CD4-positive, alpha-beta T cell treated with Interleukin-4 for 4 hours (primary cell): ENCODE results near the gene TP53I3.
"Not testable (repeated sequence)": the region's sequence is repeated elsewhere in the genome, so short reads cannot be mapped to it uniquely, and the experiment has no call there.

Experiments used
- DNase-seq: peaks from one replicate; pipeline ENCODE4 v3.0.0-alpha.2; 2020

Gene TP53I3, protein sequence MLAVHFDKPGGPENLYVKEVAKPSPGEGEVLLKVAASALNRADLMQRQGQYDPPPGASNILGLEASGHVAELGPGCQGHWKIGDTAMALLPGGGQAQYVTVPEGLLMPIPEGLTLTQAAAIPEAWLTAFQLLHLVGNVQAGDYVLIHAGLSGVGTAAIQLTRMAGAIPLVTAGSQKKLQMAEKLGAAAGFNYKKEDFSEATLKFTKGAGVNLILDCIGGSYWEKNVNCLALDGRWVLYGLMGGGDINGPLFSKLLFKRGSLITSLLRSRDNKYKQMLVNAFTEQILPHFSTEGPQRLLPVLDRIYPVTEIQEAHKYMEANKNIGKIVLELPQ

DNA sequence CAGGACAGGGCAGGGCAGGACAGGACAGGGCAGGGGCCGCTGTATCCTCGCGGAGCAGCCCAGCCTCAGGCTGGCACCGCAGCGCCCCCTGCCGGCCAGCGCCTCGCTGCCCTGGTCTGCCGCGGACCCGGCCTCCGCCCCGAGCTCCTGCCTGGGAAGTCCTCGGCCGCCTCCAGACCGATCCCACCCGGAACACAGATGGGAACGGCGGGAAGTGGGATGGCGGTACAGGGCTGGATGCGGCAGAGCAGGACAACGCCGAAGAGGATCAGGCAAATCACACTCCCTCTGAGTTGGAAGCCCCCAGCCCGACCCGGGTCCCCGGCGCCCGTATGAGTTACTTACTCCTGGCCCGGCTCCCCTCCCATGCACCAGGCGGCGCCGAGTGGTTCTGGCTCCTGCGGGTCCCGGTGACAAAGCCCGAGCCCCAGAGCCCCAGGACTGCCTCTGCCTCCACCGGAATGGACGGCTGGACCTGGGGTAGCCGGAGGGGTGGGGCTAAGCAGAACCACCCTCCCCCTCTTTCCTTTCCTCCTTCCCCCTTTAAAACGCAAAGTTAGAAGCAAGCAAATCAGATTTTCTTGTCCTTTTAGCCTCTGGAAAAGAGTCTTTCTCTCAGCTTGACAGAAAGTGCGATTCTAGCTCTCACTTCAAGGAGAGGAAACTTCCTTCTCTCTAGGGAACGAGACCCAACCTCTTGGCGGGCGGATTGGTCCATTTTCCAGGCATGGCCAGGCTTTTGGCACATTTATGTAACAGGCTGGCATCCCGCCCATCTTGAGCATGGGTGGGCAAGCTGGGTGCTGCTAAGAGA, at the start of gene TP53I3:
TP53I3 (minus strand) TSS at position 449 of the 814 bp plus-strand sequence. CDS start 508 bp downstream, outside the sequence.
- peak; percentile 63 for DNase-seq

DNA sequence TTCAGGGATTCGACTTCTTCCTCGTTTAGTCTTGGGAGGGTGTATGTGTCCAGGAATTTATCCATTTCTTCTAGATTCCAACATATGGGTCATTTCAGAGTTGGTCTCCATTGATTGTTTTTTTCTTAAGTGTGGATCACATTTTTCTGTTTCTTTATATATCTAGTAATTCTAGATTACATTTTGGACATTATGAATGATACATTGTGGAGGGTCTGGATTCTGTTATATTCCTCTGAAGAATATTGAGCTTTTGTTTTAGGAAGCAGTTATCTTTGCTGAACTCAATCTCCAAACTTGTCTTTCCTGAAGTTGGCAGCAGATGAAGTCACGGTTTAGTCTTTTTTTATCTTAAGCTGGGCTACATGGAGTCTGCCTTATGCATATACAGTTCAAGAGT, 47.9 kb upstream of the TP53I3 start:
- DNase-seq: no peak

DNA sequence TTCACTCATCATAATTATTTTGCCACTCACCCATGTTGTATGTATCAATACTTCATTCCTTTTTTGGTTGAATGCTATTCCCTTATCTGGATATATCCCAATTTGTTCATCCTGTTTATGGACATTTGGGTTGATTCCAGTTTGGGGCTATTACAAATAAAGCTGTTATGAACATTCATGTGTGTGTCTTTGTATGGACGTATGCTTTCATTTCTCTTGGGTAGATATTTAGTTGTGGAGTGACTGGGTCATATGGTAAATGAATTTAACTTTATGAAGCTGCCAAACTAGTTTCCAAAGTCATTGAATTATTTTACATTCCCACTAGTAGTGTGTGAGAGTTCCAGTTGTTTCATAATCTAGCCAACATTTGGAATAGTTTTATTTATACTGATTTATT, 41.3 kb upstream of the TP53I3 start:
- no peak for DNase-seq

DNA sequence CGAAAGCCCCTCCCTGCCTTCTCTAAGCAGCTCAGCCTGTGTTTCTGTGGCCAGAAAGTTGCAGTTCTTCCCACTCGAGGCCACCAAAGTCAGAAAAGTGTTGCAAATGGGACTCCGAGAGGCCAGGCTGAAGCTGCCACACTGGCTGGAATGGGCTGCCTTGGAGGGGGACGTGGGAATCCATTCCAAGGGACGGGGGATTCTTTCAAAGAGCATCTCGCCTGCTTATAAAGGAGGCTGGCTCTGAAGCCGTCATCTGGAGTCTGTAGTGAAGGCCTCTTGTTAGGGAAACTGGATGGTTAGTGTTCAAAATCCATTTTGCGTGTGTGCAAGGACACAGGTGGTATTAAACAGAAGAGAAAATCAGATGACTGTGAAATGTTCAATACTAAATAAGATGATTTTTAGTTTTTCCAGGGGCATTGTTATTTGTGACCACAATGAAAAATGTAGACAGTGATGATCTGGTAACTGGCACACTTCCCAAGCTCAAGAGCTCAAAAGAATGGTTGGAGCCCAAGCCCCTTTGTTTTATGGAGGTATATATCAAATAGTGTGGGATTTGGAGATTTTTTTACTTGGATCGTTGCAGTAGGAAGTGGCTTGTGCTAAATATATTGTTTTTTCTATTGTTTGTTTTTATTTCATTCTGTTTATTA, 39.4 kb upstream of the TP53I3 start:
- DNase-seq: no peak

DNA sequence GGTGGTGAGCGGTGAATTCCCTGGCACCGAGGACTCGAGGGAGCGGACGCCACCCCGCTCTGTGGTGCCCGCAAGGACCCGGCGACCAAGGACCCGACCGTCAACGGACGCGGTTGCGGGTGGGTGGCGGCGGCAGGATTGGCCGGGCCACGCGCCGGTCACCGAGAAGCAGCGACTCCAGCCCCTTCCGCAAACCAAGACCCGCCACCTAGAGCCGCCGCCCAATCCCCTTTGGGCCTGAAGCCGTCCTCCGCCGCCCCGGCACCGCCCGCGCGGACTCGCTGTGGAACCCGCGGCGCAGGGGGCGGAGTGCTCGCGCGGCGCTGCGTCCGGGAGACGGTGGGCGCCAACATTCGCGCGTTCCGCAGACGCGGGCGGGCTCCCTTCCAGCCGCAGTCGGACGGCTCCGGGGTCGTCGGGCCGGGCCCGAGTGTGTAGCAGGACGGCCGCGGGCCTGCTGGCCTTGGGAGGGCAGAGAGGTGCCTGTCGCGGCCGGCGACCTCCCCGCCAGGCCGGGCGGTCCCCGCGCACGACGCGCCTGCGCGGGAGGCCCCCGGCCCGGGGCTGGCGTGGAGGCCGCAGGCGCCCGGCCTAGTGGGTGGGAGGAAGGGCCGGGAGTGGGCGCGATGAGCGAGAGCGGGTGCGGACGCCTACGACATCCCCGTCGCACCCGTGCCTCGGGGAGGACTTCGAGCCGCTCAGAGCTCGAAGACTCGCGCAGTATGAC, 38.7 kb upstream of the TP53I3 start, which contains the start of the genes FAM228B and PFN4:
FAM228B (plus strand) TSS at position 275 of the 727 bp plus-strand sequence. CDS start 893 bp downstream, outside the sequence.
PFN4 (minus strand) TSS at position 140 of the 727 bp plus-strand sequence. CDS start 799 bp downstream, outside the sequence.
- DNase-seq: peak; percentile 56

DNA sequence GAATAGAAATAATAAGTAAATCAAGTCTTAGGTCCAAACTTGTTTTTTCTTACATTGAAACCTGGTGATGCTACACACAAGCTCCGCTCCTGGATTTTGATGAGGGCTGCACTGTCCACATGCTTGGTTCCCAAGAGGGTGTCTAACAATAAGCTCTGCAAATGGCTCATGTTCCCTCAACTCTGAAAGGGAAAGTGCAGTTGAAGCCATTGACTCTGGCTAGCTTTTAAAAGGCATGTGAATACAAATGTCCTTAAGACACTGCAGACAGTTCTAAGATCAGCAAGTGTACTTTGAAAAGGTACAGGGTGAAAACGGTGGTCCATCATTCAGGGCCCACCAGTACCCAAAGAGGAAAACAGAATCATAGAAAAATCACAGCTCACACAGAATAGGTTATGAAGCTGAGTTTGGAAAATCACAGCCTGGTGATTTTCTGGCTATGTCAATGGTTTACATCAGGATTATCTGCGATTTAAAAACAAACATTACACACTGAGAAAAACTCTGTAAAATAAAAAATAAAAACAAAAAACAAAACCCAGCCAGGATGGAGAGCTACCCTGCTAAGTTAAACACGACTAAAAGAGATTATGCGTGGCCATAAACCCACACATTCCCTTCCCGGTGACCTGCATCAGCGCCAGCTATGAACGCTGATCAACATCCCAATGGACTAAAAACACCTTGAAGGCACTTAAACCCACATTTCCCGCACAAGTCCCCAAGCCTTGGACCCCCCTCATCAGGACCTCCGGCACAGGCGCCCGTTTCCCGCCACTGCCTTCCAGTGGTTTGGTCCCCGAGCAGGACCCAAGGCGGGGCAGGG, 37.9 kb upstream of the TP53I3 start:
- DNase-seq: no peak

DNA sequence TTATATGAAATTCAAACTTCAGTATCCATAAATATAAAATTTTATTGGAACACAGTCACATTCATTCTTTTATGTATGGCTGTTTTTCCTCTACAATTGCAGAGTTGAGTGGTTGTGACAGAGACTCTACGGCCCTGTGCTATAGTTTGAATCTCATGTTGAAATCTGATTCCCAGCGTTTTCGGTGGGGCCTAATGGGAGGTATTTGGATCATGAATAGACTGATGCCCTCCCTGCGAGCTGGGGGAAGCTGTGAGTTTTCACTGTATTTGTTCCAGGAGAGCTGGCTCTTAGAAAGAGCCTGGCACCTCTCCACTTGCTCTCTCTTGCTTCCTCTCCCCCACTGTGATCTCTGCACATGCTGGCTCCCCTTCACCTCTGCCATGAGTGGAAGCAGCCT, 36.8 kb upstream of the TP53I3 start:
- no peak for DNase-seq

DNA sequence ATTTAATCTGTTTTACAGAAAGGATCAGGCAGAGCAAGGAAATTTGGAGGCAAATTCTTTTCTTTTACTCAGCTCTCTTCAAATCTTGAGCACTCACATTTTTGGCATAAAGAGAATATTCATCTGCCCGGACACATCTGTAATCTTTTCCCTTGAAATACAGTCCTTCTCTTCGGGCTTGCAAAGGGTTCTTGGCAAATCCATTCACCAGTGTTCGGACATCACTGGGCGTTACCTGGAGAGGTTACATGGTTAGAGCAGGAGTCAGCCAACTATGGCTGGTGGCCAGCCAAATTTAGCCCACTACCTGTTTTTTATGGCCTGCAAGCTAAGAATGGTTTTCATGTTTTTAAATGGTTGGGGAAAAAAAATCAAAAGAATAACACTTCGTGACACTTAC, 36.4 kb upstream of the TP53I3 start:
- DNase-seq: no peak

DNA sequence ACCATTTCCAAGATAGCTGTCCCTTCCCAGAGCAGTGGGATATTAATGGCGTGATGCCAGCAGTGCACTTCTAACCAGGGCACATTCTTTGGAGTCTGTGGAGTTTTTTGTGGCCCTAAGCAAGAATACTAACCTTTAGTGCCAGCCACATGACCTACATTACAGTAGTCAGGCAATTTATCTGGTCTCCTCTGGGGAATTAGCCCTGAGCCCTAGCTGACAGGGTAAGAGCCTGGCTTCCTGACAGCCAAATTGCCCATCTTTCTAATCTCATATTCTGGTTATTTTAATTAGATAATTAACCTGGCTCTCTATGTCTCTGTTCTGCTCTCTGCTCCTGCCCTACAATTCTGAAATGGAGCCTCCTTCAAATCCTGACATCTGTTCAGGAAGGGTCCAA, 33.3 kb upstream of the TP53I3 start:
- DNase-seq: no peak

DNA sequence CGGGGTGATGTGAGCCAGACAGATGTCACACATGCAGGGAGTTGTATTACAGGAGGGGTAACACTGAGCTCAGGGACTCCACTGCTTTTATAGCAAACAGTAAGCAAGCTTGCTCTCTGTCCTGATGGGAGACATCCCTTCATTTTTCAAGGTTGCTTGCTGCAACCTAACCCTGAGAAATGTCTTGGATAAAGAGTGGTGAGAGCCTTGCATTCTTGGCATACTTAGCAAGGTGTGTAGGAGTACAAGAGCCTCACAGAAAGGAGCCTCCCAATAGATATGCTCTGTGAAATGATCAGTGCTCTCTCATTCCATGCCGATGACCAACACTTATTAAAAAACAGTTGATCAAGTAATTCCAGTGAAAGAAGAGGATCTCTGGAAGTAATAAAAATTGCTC, 30.4 kb upstream of the TP53I3 start:
- no peak for DNase-seq

DNA sequence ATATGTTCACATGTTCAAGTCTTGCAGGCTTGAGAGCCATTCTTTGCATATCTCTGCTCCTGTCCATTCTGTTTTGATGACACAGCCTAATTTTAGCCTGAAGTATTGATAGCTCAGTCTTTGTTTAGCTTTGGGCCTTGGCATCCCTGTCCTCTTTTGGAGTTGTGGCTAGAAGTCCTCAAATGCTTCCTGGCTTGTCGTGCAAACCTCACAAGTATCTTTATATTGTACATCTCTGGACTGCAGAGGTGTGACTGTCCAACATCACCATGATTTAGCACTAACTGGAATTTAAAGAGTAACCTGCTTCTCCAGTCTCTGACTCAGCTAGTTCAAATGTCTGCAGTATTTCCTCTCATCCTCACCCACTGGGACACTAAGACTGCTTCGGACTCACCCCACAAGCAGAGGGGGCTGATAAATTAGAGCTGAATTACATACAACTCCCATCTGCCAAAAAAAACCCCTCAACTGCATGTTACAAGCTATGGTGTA, 26.8 kb upstream of the TP53I3 start:
- no peak for DNase-seq

DNA sequence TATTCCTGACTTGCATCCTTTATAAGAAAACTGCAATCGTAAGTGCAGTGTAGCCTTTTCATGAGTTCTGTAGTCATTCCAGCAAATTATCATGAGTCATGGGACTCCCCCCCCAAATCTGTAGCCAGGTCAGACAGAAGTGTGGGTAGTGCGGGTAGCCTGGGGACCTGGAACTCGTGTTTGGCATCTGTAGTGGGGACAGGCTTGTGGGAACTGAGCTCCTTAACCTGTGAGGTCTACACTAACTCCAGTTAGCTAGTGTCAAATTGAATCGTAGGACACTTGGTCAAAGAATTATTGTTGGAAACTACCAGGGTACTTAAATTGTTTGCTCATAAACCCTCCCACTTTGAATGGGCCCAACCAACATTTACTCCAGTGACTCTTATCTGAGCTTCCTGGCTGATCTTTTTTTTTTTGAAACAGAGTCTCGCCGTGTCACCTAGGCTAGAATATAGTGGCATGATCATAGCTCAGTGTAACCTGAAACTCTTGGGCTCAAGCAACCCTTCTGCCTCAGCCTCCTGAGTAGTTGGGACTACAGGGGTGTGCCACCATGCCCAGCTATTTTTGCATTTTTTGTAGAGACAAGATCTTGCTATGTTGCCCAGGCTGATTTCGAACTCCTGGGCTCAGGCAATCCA, 26.1 kb upstream of the TP53I3 start:
- no peak for DNase-seq

DNA sequence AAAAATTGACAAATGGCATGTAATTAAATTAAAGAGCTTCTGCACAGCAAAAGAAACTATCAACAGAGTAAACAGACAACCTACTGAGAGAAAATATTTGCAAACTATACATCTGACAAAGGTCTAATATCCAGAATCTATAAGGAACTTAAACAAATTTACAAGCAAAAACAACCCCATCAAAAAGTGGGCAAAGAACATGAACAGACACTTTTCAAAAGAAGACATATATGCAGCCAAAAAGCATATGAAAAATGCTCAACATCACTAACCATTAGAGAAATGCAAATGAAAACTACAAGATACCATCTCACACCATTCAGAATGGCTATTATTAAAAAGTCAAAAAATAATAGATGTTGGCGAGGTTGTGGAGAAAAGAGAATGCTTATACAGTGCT, 24.8 kb upstream of the TP53I3 start:
- DNase-seq: not testable (repeated sequence)

DNA sequence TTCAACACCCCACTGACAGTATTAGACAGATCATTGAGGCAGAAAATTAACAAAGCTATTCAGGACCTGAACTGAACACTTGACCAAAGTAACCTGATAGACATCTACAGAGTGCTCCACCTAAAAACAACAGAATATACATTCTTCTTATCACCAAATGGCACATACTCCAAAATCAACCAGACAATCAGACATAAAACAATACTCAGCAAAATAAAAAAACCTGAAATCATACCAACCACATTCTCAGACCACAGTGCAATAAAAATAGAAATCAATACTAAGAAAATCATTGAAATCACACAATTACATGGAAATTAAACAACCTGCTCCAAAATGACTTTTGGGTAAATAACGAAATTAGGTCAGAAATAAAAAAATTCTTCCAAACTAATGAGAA, 22.7 kb upstream of the TP53I3 start:
- DNase-seq: no peak

DNA sequence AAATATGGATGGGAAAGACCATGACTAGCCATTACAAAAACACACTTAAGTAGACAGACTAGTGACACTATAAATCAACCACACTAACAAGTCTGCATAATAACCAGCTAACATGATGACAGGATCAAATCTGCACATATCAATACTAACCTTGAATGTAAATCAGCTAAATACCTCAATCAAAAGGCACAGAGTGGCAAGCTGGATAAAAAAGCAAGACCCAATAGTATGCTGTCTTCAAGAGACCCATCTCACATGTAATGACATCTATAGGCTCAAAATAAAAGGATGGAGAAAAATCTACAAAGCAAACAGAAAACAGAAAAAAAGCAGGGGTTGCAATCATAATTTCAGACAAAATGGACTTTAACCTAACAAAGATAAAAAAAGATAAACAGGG, 22.2 kb upstream of the TP53I3 start:
- DNase-seq: no peak

DNA sequence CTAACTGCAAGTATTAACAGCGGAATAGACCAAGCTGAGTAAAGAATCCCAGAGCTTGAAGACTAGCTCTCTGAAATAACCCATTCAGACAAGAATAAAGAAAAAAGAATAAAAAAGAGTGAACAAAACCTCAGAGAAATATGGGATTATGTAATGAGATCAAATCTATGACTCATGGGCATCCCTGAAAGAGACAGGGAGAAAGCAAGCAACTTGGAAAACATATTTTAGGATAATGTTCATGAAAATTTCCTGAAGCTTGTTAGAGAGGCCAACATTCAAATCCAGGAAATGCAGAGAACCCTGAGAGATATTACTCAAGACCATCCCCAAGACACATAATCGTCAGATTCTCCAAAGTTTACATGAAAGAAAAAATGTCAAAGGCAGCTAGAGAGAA, 21.2 kb upstream of the TP53I3 start:
- no peak for DNase-seq

DNA sequence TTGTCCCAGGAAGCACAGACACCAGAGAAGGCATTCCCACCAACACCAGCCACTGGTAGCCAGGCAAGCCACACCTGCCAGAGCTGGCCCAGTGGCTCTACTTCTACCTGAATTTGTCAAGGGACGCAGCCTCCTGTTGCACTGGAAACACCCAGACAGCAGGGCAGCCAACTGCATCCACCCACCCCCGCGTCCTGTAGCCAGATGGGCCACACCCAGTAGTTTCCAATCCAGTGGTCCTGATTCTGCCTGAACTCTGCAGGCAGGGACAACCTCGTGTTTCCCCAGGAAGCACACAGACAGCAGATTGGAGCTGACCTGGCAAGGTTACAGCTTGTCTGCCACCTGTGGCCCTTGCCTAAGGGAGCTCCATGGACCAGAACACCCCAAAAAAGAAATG, 20.3 kb upstream of the TP53I3 start:
- DNase-seq: no peak

DNA sequence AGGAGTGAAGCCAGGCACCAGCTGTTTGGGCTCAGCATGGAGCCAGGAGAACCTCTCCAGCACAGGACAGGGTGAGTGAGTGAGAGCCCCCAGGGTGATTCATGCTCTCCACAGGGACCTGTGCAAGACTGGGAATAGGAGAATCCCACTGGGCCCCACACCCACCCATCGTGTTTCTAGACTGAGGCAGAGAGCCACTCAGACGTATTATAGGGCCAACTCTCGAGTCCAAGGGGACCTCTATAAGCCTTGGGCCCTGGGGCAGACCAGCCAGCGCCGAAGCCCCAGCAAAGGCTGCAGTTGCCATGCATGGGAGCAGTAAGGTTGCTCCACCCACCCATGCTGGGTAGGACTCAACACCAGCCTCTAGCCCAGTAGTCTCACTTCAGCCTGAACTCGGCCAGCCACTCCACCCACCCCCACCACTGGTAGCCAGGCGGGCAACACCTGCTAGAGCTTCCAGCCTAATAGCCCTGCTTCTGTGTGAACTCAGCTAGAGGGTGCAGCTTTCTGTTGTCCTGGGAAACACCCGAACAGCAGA, 19.5 kb upstream of the TP53I3 start:
- DNase-seq: no peak

DNA sequence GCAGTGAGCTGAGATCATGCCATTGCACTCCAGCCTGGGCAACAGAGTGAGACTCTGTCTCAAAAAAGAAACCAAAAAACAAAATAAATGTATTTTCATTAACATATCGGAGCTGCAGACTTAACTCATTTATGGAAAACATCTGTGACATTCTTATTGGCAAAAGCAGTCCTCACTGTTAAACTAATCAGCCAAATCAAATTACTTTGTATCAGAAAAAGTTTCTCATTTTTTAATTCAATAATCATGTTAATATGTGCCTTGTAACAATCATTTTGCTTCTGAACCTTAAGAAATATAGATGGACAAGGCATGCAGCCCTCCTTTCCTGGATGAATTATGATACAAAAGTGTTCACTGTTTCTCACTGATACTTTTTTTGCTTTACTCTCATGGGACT, 18.0 kb upstream of the TP53I3 start:
- no peak for DNase-seq

DNA sequence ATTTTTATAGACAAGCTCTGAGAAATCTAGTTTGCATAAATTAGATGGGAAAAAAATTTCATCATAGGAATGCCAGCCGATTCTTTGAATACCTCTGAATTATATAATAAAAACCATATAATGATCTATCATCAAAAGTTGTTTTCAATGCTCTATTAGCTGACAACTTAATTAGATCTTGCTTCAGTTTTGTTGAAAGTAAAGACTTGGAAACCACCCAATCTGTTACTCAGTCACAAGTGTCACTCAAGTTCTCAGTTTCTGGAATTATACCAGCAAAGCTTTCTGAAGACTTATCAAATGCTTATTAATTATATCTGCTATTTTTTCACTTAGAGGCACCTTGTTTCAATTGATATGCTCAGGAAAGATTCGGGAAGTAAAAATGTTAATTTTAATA, 17.4 kb upstream of the TP53I3 start:
- DNase-seq: no peak

DNA sequence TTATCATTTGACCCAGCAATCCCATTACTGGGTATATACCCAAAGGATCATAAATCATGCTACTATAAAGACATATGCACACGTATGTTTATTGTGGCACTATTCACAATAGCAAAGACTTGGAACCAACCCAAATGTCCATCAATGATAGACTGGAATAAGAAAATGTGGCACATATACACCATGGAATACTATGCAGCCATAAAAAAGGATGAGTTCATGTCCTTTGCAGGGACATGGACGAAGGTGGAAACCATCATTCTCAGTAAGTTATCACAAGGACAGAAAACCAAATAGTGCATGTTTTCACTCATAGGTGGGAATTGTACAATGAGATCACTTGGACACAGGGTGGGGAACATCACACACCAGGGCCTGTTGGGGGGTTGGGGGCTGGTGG, 16.1 kb upstream of the TP53I3 start:
- DNase-seq: not testable (repeated sequence)
